GM12878 (cell line): ENCODE measurements around the gene ARHGAP26. TPM values are rescaled to one million over a fixed set of nuclear protein-coding genes. Genes with fewer than 3 reads are reported as not detected.

Experiments
- BCLAF1 ChIP-seq: fragments of 450-650 bp; IDR thresholded peaks from 2 replicates; pipeline ENCODE4 v1.6.1; 2017; ENCODE audit warnings: antibody characterized with exemption, mild to moderate bottlenecking, moderate library complexity
- CHD2 ChIP-seq: IDR thresholded peaks from 2 replicates; pipeline ENCODE4 v1.6.1; 2011; ENCODE audit warnings: low read depth, low read length, improper control_type of control experiment, borderline replicate concordance
- FOXK2 ChIP-seq: fragments of 450-650 bp; IDR thresholded peaks from 2 replicates; pipeline ENCODE4 v1.6.1; 2017; ENCODE audit warnings: mild to moderate bottlenecking, moderate library complexity
- FOXM1 ChIP-seq: IDR thresholded peaks from 2 replicates; pipeline ENCODE4 v1.6.1; 2012; ENCODE audit warnings: low read depth, mild to moderate bottlenecking, inconsistent platforms, low read length, moderate library complexity
- IRF4 ChIP-seq: IDR thresholded peaks from 2 replicates; pipeline ENCODE4 v1.6.1; 2011; ENCODE audit warnings: low read depth, low read length
- NR2C1 ChIP-seq: fragments of 450-650 bp; IDR thresholded peaks from 2 replicates; pipeline ENCODE4 v1.6.1; 2017; ENCODE audit warnings: antibody characterized with exemption, mild to moderate bottlenecking, moderate library complexity
- PAX8 ChIP-seq: fragments of 450-650 bp; IDR thresholded peaks from 2 replicates; pipeline ENCODE4 v1.6.1; 2017; ENCODE audit warnings: mild to moderate bottlenecking, moderate library complexity
- POLR2AphosphoS2 ChIP-seq: IDR thresholded peaks from 2 replicates; pipeline ENCODE4 v1.6.1; 2011; ENCODE audit warnings: low read depth, mild to moderate bottlenecking, low read length, improper control_type of control experiment, moderate library complexity
- SKIL ChIP-seq: fragments of 450-650 bp; IDR thresholded peaks from 2 replicates; pipeline ENCODE4 v1.6.1; 2017; ENCODE audit warnings: mild to moderate bottlenecking, low read depth, inconsistent platforms; ENCODE audit not compliant: poor library complexity, severe bottlenecking
- SMC3 ChIP-seq: IDR thresholded peaks from 2 replicates; pipeline ENCODE4 v1.6.1; 2011; ENCODE audit warnings: low read length, improper control_type of control experiment, borderline replicate concordance
- SUZ12 ChIP-seq: fragments of 200-600 bp; sonication (generic); IDR thresholded peaks from one replicate; pipeline ENCODE4 v1.6.1; 2018; ENCODE audit warnings: antibody characterized with exemption, mild to moderate bottlenecking; ENCODE audit not compliant: unreplicated experiment
- polyA plus RNA-seq, 11 experiments: library from polyadenylated mRNA; depleted of rRNA in 4 of 11; unstranded in 6 of 11; stranded (reverse) in 5 of 11; fragments of >200 nt; fragmentation: Nextera tagmentation in 4 of 11; fragmentation: Illumina TruSeq in 1 of 11; extraction: Ambion mirVana in 4 of 11; extraction: Trizol in 1 of 11; gene quantifications; 1 replicate in 1 of 11; 2 replicates in 10 of 11; pipeline versions ENCODE4 v1.2.1 to v1.2.3, GENCODE V29; 2011 to 2016; ENCODE audit warnings: inconsistent platforms in 2 of 11, missing spikeins in 2 of 11, low read depth in 1 of 11
- total RNA-seq, 4 experiments: library from RNA; depleted of rRNA in 3 of 4; stranded (reverse); fragments of >200 nt in 3 of 4; fragmentation: Illumina TruSeq in 1 of 4; extraction: Trizol in 1 of 4; gene quantifications; 2 replicates each; pipeline versions ENCODE4 v1.2.1 to v1.2.3, GENCODE V29; 2013 to 2021
- TF ChIP-seq, protein P1 (sequence below): fragments of 450-650 bp; IDR thresholded peaks from 2 replicates; pipeline ENCODE4 v1.6.1; 2017; ENCODE audit warnings: mild to moderate bottlenecking, moderate library complexity
- TF ChIP-seq, protein P2 (sequence below): fragments of 450-650 bp; IDR thresholded peaks from 2 replicates; pipeline ENCODE4 v1.6.1; 2016; ENCODE audit warnings: mild to moderate bottlenecking

The ARHGAP26 gene
- total and polyA plus RNA-seq, 10 of the 15 experiments (the other 5 are each of a cell fraction or from before 2014, with no cell fraction given) = 9.4 to 41.5 (median 19.3) TPM

DNA sequence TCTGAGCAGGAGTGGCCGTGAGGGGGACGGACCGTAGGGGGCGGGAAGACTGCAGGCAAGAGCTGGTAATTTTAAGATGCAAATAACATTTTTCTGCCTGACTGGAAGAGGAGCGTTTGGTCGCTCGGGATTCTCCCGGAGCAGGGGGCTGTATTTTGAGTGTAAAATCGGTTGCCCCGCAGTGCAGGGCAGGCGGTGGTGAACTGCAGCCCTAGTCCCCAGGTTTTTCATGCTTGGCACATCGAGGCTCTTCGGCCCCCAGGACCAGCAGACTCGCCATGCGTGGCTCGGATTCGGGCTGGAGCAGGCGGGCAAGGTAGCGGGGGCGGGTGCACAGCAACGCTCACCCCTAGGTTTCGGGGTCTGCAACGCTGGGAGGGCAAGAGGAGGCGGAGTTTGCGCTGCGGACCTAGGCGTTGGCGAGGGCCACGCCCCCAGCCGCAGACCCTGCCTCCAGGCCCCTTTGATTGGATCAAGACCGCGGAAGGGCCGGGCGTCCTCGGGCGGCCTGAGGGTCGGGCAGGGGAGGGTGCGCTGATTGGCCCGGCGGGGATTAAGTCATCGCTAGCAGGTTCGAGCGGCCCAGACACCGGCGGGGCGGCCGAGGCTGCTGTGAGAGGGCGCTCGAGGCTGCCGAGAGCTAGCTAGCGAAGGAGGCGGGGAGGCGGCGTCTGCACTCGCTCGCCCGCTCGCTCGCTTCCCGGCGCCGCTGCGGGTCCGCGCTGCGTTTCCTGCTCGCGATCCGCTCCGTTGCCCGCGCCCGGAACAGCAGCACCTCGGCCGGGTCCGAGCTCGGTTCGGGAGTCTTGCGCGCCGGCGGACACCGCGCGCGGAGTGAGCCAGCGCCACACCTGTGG lies at the start of gene ARHGAP26 (continued):
- TF ChIP-seq, protein P1, sequence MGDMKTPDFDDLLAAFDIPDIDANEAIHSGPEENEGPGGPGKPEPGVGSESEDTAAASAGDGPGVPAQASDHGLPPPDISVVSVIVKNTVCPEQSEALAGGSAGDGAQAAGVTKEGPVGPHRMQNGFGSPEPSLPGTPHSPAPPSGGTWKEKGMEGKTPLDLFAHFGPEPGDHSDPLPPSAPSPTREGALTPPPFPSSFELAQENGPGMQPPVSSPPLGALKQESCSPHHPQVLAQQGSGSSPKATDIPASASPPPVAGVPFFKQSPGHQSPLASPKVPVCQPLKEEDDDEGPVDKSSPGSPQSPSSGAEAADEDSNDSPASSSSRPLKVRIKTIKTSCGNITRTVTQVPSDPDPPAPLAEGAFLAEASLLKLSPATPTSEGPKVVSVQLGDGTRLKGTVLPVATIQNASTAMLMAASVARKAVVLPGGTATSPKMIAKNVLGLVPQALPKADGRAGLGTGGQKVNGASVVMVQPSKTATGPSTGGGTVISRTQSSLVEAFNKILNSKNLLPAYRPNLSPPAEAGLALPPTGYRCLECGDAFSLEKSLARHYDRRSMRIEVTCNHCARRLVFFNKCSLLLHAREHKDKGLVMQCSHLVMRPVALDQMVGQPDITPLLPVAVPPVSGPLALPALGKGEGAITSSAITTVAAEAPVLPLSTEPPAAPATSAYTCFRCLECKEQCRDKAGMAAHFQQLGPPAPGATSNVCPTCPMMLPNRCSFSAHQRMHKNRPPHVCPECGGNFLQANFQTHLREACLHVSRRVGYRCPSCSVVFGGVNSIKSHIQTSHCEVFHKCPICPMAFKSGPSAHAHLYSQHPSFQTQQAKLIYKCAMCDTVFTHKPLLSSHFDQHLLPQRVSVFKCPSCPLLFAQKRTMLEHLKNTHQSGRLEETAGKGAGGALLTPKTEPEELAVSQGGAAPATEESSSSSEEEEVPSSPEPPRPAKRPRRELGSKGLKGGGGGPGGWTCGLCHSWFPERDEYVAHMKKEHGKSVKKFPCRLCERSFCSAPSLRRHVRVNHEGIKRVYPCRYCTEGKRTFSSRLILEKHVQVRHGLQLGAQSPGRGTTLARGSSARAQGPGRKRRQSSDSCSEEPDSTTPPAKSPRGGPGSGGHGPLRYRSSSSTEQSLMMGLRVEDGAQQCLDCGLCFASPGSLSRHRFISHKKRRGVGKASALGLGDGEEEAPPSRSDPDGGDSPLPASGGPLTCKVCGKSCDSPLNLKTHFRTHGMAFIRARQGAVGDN = no peak
- TF ChIP-seq SMC3 = no peak
- TF ChIP-seq SUZ12 = no peak
- no peak for TF ChIP-seq IRF4
- no peak for TF ChIP-seq PAX8
- TF ChIP-seq SKIL = no peak
- TF ChIP-seq, protein P2, sequence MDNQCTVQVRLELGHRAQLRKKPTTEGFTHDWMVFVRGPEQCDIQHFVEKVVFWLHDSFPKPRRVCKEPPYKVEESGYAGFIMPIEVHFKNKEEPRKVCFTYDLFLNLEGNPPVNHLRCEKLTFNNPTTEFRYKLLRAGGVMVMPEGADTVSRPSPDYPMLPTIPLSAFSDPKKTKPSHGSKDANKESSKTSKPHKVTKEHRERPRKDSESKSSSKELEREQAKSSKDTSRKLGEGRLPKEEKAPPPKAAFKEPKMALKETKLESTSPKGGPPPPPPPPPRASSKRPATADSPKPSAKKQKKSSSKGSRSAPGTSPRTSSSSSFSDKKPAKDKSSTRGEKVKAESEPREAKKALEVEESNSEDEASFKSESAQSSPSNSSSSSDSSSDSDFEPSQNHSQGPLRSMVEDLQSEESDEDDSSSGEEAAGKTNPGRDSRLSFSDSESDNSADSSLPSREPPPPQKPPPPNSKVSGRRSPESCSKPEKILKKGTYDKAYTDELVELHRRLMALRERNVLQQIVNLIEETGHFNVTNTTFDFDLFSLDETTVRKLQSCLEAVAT = no peak
- TF ChIP-seq POLR2AphosphoS2 = no peak
- TF ChIP-seq NR2C1 = no peak
- no peak for TF ChIP-seq BCLAF1
- TF ChIP-seq FOXM1 = no peak
- TF ChIP-seq CHD2 = no peak; the same call in 1 of the 2 replicates
- no peak for TF ChIP-seq FOXK2
